Cardiac fibroblast (primary cell): ENCODE results near the gene CHRNA7.

Experiments used
- DNase-seq, 2 donors: peaks; one replicate each; pipeline versions ENCODE4 v3.0.0 to v3.0.0-alpha.2; 2010; ENCODE audit warnings: low read depth in 2 of 2
- H3K4me3 ChIP-seq, 2 donors: replicated peaks in 1 of 2; 1 replicate in 1 of 2; 2 replicates in 1 of 2; pipeline ENCODE4 v1.5.1; 2011; ENCODE audit warnings: low read depth in 2 of 2, low read length in 2 of 2, mild to moderate bottlenecking in 2 of 2, moderate library complexity in 1 of 2
- CTCF ChIP-seq: IDR thresholded peaks from one replicate; pipeline ENCODE4 v1.5.1; 2011; ENCODE audit warnings: low read depth, mild to moderate bottlenecking, low read length, inconsistent platforms

CHRNA7 gene

GRCh38 chr15:32007355-32007960 lies 22.9 kb upstream of the CHRNA7 start:
- DNase-seq: no peak
- no peak overlapping the region for H3K4me3 ChIP-seq
- TF ChIP-seq CTCF: no peak

GRCh38 chr15:32014953-32015352 lies 15.4 kb upstream of the CHRNA7 start:
- TF ChIP-seq CTCF: no peak
- no peak overlapping the region for H3K4me3 ChIP-seq
- DNase-seq: no peak

GRCh38 chr15:32020156-32020555 lies 10.2 kb upstream of the CHRNA7 start:
- H3K4me3 ChIP-seq: no peak overlapping the region
- no peak for TF ChIP-seq CTCF
- no peak for DNase-seq

GRCh38 chr15:32028921-32029320 lies 1.4 kb upstream of the CHRNA7 start:
- DNase-seq: no peak
- no peak for TF ChIP-seq CTCF
- H3K4me3 ChIP-seq: no peak overlapping the region

GRCh38 chr15:32029409-32029861 lies 880 bp upstream of the CHRNA7 start:
- TF ChIP-seq CTCF: no peak
- H3K4me3 ChIP-seq: no peak overlapping the region
- no peak for DNase-seq

GRCh38 chr15:32030795-32031194 lies 480 bp downstream of the CHRNA7 start:
- TF ChIP-seq CTCF: no peak
- no peak for DNase-seq
- H3K4me3 ChIP-seq: no peak overlapping the region
